Measurements from ENCODE around the gene MAGEL2. TPM values are rescaled to one million over a fixed set of nuclear protein-coding genes. Genes with fewer than 3 reads are reported as not detected.

MAGEL2 gene
- not detected for total RNA-seq

DNA sequence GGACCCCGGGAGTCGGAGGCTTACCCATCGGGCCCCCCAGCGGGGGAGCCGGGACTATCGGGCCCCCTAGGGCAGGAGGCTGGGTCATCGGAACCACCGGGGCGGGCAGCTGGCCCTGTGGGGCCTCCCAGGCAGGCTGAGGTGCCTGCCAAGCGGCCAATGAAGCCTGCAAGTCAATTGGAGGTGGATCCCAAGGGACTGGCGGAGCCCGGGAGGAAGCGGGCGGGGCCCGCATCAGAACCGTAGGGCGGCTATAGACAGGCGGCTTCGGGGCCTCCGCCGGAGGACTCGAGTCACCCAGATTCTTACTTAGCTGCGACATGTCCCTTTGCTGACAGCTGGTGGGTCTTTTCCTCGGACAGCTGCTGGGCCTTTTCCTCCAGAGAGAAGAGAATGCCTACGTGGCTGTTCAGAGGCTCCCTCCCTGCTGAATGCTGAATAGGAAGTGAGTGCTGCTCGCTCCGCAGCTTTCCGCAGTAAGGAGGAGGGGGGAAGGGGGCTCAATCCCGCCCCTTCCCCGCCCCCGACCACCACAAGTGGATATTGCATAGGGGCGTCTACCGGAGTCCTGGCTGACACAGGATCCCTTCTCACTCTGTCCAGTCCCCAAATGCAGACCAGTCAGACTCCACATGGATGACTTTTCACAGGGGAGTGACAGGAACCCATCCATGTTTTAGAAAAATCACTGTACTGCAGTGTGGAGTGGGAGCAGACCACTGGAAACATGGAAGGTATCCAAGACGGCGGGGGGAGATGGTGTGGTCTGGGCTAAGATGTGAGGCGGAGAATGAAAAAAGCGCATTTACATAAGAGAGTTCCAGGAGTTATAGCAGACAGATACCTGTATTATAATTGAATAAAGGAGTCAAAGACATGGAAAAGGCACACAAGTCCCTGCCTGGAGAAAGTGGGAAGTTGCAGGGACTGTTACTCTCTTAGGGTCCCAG lies at the start of gene MAGEL2:
TSS of gene MAGEL2 (minus strand) at position 447 of the 950 bp plus-strand sequence. CDS start at position 322, 125 bp downstream.
- no peaks in the 10 kb centered on the region for H3K36me3 ChIP-seq
- 47% methylated on average over 25 of the region's 37 CpGs for WGBS
- H3K4me3 ChIP-seq: peak within 1 kb of the TSS; percentile 35
- no peaks in the 10 kb centered on the region for H3K9me3 ChIP-seq
- no peak within 1 kb of the TSS for H3K27ac ChIP-seq
- peaks cover 19% of the 10 kb centered on the region for H3K27me3 ChIP-seq
- DNase-seq (ENCODE audit: low spot score in 2 of 2): no peak
- TF ChIP-seq POLR2A (IDR thresholded peaks at IDR 0.05) (no peak), EP300 (IDR thresholded peaks at IDR 0.05) (no peak), POLR2AphosphoS5 (IDR thresholded peaks at IDR 0.05) (no peak)
- TF ChIP-seq, protein P1, sequence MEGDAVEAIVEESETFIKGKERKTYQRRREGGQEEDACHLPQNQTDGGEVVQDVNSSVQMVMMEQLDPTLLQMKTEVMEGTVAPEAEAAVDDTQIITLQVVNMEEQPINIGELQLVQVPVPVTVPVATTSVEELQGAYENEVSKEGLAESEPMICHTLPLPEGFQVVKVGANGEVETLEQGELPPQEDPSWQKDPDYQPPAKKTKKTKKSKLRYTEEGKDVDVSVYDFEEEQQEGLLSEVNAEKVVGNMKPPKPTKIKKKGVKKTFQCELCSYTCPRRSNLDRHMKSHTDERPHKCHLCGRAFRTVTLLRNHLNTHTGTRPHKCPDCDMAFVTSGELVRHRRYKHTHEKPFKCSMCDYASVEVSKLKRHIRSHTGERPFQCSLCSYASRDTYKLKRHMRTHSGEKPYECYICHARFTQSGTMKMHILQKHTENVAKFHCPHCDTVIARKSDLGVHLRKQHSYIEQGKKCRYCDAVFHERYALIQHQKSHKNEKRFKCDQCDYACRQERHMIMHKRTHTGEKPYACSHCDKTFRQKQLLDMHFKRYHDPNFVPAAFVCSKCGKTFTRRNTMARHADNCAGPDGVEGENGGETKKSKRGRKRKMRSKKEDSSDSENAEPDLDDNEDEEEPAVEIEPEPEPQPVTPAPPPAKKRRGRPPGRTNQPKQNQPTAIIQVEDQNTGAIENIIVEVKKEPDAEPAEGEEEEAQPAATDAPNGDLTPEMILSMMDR (IDR thresholded peaks at IDR 0.05): no peak
- H3K4me1 ChIP-seq: no peaks in the 10 kb centered on the region

DNA sequence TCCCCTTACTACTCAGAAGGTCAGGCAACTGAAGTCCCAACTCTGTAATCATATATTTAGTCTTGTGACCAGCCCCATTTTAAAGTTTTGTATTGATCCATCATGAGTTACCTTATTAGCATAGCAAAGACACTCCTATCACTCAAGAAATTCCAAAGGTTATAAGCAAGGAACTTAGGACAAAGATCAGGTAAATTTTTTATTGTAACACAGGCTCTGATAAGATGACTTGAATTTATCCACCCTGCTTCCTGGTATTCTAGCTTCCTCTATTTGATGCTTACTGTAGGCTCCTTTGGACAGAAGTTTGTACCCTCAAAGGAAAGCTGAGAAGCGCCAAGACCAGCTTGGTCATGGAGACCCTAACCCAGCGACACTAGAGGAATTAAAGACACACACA lies 47.6 kb upstream of the MAGEL2 start:
- H3K4me3 ChIP-seq: no peak overlapping the region
- no peaks in the 10 kb centered on the region for H3K4me1 ChIP-seq
- no peaks in the 10 kb centered on the region for H3K27me3 ChIP-seq
- no peak for DNase-seq (ENCODE audit: low spot score in 2 of 2)
- WGBS: 90% methylated on average over 2 of the region's 2 CpGs
- TF ChIP-seq POLR2AphosphoS5 (IDR thresholded peaks at IDR 0.05) (no peak), EP300 (IDR thresholded peaks at IDR 0.05) (no peak), POLR2A (IDR thresholded peaks at IDR 0.05) (no peak)
- TF ChIP-seq, protein P1 (IDR thresholded peaks at IDR 0.05): no peak
- H3K9me3 ChIP-seq: no peaks in the 10 kb centered on the region
- no peaks in the 10 kb centered on the region for H3K36me3 ChIP-seq
- H3K27ac ChIP-seq: no peak overlapping the region

DNA sequence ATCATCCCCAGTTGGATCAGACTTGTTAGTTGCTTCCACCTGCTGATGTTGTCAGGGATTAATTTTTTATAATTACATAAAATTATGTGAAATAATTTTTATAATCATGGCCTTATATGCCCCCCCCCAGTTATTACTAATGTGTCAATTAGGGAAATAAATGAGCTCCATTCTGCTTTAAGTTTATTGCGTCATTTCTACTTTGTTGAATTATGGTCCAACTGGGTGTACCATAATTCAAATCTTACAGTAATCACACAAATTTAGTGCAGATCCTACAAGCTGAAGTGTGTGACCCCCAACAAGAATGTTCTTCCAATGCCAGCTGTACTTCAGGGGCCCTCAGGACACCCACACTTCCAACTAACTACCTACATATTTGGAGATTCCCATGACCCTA lies 46.9 kb upstream of the MAGEL2 start:
- no peak overlapping the region for H3K27ac ChIP-seq
- 89% methylated on average over 1 of the region's 1 CpG for WGBS
- H3K9me3 ChIP-seq: no peaks in the 10 kb centered on the region
- no peak for DNase-seq (ENCODE audit: low spot score in 2 of 2)
- no peak overlapping the region for H3K4me3 ChIP-seq
- H3K27me3 ChIP-seq: no peaks in the 10 kb centered on the region
- no peaks in the 10 kb centered on the region for H3K36me3 ChIP-seq
- no peaks in the 10 kb centered on the region for H3K4me1 ChIP-seq
- TF ChIP-seq POLR2AphosphoS5 (IDR thresholded peaks at IDR 0.05) (no peak), EP300 (IDR thresholded peaks at IDR 0.05) (no peak), POLR2A (IDR thresholded peaks at IDR 0.05) (no peak)
- TF ChIP-seq, protein P1 (IDR thresholded peaks at IDR 0.05): no peak

DNA sequence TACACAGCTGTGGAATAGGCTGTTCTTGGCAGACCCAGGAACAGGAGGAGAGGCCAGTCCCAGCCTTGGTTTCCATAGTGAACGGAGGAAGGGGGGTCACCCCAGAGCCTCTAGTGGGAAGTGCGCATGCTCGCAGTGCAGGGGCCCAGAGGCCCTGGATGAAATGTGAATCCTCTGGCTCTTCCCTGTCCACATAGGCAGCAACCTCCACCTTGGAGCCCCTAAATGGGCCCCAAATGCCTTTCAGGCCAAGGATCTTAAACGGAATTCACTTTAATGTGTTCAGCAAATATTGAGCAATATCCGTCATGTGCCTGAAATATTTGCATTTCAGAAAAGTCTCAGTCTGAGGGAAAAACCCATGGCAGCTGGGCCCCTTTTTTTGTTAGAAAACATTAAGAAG lies 42.8 kb upstream of the MAGEL2 start:
- Histone ChIP-seq H3K9me3 (no peaks in the 10 kb centered on the region), H3K27ac (no peak overlapping the region), H3K4me3 (no peak overlapping the region), H3K27me3 (peaks cover 7% of the 10 kb centered on the region), H3K36me3 (no peaks in the 10 kb centered on the region), H3K4me1 (no peaks in the 10 kb centered on the region)
- WGBS: 60% methylated on average over 5 of the region's 5 CpGs
- DNase-seq (ENCODE audit: low spot score in 2 of 2): peak in 1 of 2 donors; percentile 67
- no peak for TF ChIP-seq POLR2AphosphoS5 (IDR thresholded peaks at IDR 0.05)
- TF ChIP-seq, protein P1 (IDR thresholded peaks at IDR 0.05): no peak
- TF ChIP-seq POLR2A (IDR thresholded peaks at IDR 0.05): no peak
- TF ChIP-seq EP300 (IDR thresholded peaks at IDR 0.05): no peak

DNA sequence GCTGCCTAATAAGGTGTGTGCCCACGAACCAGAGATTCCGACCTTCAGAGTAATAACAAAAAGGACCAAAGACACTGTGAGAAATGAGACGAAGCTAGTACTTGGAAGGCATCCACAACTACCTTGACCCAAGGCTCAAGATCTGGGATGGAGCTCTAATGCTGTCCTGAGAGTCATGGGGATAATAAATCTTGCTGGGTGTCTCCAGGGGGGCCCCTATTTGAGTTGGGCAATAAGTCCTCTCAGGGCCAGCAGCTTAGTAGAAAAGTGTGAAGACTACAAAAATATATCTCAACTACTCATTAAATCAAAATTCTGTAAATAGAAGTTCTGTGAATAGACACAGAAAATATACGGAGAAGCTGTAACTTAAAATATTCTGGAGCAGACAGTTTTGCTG lies 42.3 kb upstream of the MAGEL2 start:
- no peak for DNase-seq (ENCODE audit: low spot score in 2 of 2)
- no peak for TF ChIP-seq POLR2A (IDR thresholded peaks at IDR 0.05)
- no peak for TF ChIP-seq POLR2AphosphoS5 (IDR thresholded peaks at IDR 0.05)
- no peak for TF ChIP-seq EP300 (IDR thresholded peaks at IDR 0.05)
- TF ChIP-seq, protein P1 (IDR thresholded peaks at IDR 0.05): no peak
- 73% methylated on average over 4 of the region's 4 CpGs for WGBS
- Histone ChIP-seq H3K4me1 (no peaks in the 10 kb centered on the region), H3K4me3 (no peak overlapping the region), H3K9me3 (no peaks in the 10 kb centered on the region), H3K27me3 (peaks cover 7% of the 10 kb centered on the region), H3K27ac (no peak overlapping the region), H3K36me3 (no peaks in the 10 kb centered on the region)

All from suprapubic skin (tissue), 4 donors.